Gastroesophageal sphincter (tissue), 3 donors: ENCODE results near the gene MRPS23.

Experiments
- CTCF ChIP-seq, 4 experiments: fragments of 200-600 bp in 2 of 4; fragments of 450-650 bp in 2 of 4; sonication (generic) in 1 of 4; IDR thresholded peaks; one replicate each; pipeline ENCODE4 v1.5.1; 2017 to 2019; ENCODE audit warnings: antibody characterized with exemption in 4 of 4, mild to moderate bottlenecking in 2 of 4, moderate library complexity in 2 of 4
- EP300 ChIP-seq: sonication (generic); formaldehyde crosslinking; IDR thresholded peaks from one replicate; pipeline ENCODE4 v1.6.1; 2017; ENCODE audit warnings: antibody characterized with exemption, mild to moderate bottlenecking
- POLR2A ChIP-seq, 2 donors: fragments of 450-650 bp; IDR thresholded peaks; one replicate each; pipeline ENCODE4 v1.6.1; 2017; ENCODE audit warnings: antibody characterized with exemption in 2 of 2, mild to moderate bottlenecking in 2 of 2, moderate library complexity in 1 of 2
- POLR2AphosphoS5 ChIP-seq: sonication (generic); formaldehyde crosslinking; IDR thresholded peaks from one replicate; pipeline ENCODE4 v1.6.1; 2017; ENCODE audit warnings: antibody characterized with exemption

DNA sequence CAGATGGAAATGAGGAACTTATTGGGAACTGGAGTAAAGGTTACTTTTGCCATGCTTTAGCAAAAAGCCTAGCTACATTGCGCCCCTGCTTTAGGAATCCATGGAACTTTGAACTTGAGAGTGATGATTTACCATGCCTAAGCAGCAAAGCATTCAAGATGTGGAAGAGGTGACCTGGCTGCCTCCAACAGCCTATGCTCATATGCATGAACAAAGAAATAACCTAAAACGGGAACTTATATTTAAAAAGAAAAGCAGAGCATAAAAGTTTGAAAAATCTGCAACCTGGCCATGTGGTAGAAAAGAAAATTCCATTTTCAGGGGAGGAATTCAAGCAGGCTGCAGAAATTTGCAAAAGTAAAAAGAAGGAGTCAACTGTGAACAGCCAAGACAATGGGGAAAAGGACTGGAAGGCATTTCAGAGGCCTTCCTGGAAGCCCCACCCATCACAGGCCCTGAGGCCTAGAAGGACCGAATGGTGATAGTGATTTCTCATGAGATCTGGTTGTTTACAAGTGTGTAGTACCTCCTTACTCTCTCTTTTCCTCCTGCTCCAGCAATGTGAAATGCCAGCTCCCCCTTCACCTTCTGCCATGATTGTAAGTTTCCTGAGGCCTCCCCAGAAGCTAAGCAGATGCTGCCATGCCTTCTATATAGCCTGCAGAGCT, 48.7 kb downstream of the MRPS23 start:
- no peak for TF ChIP-seq CTCF (IDR thresholded peaks at IDR 0.05)
- TF ChIP-seq POLR2A (IDR thresholded peaks at IDR 0.05): no peak
- no peak for TF ChIP-seq POLR2AphosphoS5
- no peak for TF ChIP-seq EP300
